PC-9 (cell line): ENCODE measurements around the gene IQGAP1.

Experiments used
- EZH2 ChIP-seq: fragments of 200-600 bp; sonication (generic); IDR thresholded peaks from 2 replicates; pipeline ENCODE4 v1.8.0; 2017; ENCODE audit warnings: antibody characterized with exemption, low read depth
- TF ChIP-seq, protein P1 (sequence below): fragments of 200-600 bp; sonication (generic); conservative IDR thresholded peaks from 2 replicates; pipeline ENCODE4 v1.6.1; 2017; ENCODE audit warnings: mixed run types, antibody characterized with exemption, mild to moderate bottlenecking, moderate library complexity

DNA sequence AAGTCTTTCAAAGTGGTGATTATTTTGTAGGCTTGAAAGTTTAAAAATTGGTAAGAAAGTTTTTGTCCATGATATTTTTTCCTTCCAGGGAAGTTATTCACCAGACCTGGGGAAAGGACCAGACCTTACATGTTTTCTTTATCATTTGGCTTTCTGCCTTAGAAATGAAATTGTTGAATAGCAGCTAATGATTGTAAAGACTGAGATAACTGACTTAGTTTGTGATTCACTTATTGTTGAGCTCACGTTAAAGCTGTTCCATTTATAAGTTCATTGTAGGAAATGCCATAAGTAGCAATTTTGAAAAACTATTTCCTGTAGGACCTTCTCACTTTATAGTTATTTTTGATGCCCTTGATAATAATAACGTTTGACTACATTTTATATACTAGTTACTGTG is 51.9 kb downstream of the IQGAP1 start:
- TF ChIP-seq, protein P1, sequence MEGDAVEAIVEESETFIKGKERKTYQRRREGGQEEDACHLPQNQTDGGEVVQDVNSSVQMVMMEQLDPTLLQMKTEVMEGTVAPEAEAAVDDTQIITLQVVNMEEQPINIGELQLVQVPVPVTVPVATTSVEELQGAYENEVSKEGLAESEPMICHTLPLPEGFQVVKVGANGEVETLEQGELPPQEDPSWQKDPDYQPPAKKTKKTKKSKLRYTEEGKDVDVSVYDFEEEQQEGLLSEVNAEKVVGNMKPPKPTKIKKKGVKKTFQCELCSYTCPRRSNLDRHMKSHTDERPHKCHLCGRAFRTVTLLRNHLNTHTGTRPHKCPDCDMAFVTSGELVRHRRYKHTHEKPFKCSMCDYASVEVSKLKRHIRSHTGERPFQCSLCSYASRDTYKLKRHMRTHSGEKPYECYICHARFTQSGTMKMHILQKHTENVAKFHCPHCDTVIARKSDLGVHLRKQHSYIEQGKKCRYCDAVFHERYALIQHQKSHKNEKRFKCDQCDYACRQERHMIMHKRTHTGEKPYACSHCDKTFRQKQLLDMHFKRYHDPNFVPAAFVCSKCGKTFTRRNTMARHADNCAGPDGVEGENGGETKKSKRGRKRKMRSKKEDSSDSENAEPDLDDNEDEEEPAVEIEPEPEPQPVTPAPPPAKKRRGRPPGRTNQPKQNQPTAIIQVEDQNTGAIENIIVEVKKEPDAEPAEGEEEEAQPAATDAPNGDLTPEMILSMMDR = no peak
- TF ChIP-seq EZH2 = no peak
